SHP77 (cell line): Measurements from ENCODE around the gene CYBB.

Experiments
- DNase-seq, 2 experiments: peaks; one replicate each; lab custom pipeline; 2025; lab: John Stamatoyannopoulos, UW

Gene CYBB

DNA sequence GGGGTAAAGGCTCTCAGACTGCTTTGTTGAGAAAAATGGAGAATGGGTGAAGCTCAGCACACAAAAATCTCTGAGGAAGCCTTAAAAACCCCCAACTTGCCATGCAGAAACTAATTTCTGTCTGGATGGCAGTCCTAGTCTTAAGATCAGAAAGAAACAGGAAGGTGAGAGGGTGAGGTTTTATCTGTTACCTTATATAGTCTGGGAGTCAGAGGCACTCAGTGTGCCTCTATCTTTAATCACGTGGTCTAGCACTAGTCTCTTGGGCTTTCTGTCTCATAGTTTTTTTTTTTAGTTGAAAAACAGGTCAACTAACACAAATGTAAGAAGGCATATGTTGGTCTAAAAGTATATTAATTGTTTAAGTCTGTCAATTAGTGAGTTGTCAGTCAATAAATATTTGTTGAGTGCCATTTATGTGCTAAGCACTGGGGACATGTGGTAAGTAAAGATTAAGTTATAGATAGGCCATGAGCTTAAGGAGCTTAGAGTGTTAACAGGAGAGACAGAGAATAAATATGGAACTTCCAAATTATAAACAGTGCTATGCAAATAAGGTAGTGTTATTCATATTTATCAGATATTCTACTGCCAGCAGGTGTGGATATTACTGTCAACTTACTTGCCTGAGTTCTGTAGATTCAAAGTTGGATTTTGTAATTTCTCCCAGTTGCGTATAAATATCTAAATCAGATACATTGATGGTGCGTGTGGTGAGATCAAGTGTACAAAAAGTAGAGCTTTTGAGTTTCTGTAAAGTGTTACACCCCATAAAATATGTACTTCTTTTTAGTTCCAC, 7.0 kb downstream of the CYBB start:
- no peak for DNase-seq

DNA sequence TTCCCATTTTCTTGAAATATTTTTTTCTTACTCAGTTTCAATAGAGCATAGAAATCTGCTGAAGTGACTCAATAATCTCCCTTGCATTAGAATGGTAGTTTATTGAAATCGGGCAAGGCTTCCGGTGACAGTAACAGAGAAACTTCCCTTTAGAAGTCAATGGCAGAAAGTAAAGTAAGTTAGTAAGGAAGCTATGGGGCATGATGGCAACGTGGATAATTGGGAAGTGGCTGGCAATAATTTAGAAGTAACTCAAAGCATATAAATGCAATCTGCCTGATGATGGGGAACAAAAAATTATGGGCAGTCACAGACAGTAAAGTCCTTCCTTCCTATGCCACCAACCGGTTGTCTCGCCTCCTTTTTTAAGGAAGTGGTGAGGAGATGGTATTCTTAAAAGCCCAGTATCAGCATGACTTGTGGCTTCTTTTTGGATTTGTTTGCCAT, 7.6 kb downstream of the CYBB start:
- DNase-seq, result no peak

DNA sequence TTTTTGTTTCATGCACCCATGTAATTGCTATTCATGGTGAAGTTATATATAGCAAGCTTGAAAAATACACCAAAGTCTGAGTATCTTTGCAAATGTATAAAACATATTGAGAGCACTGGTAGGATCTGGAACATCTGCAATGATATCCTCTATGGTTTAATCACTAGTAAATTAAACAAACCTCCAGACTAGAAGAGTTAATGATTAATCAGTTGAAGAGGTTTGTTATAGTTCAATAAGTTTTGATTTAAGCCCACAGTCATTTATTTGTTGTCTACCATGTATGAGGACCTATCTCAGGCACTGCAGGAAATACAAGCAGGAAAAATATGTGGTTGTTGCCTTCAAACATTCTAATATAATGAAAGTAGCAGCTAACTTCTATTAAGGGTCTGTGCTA, 16.5 kb downstream of the CYBB start:
- DNase-seq, result no peak

DNA sequence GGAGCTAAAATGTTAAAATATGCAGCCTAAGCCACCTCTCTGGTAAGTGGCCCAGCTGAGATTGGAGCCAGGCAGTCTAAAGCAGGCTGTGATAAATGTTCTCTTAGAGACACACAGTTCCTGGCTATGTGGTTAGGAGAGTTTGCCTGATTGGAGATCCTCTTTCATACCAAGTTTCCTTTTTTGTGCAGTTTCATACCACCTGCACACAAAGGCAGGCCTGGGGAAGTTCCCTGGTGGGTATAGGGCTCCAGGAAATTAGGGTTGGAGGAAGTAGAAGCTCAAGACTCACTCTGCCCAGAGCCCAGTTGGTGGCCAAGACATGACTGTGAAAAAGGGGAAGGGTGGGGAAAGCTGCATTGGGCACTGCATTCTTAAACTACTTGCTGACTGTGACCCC, 16.9 kb downstream of the CYBB start:
- no peak for DNase-seq

DNA sequence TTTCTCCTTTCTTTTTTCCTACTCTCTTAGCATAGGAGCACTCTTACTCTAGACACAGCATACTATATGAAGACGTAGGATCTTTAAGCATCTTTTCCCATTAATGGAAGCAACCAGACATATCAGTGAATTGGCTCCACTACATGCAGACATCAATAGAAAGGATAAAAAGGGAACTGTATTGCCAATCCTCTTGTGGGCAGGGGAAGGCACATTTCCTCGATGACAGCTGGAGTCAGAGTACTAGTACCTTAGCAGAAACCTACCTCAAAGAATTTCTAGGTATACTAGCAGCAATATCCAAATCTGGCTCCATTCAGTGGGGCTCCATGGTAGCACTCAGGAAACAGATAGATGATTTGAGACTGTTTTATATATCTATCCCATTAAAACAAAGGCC, 20.1 kb downstream of the CYBB start:
- DNase-seq, result no peak

DNA sequence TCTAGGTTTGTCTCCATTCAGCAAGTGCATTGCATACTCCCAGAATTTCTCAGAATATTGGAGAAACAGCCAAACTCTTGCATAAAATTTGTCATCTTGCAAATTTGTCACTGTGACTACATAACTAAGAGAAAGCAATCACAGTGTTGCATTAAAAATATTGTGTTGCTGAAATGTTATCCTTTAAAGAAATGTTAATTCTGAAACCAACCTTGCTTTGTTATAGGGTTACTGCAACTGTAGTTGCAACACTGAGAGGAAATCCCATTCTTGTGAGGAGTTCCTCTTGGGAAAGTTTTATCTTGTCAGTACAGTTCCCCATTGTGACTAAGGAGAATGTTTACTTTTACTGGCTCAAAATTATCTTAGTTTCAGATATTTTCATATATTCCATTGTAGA, 20.9 kb downstream of the CYBB start:
- DNase-seq, result no peak

DNA sequence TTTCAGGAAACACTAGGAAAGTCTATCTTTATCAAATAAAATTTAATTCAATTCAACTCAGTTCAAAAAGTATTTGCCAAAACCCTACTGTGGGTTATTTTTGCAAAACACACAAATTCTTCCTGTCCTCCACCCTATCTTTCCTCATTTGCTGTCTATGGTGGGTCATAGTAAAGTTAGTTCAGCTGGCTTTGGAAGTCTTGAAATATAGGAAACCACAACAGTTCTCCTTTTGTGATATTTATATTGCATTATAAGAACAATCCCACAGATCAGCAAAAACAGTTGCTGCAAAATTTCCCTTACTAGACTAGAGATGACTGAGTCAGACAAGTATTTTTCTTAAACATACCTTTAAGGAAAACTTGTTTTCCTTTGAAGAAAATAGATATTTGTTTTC, 22.2 kb downstream of the CYBB start:
- no peak for DNase-seq

DNA sequence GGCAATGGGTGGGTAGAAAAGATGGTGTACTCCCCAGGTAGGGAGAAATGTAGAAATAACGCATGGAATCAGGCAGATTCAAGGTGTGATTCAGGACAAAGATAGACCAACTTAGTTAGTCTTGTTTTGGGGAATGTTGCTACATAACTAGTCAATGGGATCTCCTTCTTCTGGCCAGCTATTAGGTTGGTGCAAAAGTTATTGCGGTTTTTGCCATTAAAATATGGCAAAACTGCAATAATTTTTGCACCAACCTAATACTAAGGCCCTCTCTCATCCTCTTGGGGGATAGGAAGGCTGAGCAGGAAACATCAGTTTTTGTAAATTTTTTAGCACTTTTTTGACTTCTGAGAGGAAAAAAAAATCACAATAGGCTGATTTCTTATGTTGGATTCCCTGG, 23.2 kb downstream of the CYBB start:
- no peak for DNase-seq

DNA sequence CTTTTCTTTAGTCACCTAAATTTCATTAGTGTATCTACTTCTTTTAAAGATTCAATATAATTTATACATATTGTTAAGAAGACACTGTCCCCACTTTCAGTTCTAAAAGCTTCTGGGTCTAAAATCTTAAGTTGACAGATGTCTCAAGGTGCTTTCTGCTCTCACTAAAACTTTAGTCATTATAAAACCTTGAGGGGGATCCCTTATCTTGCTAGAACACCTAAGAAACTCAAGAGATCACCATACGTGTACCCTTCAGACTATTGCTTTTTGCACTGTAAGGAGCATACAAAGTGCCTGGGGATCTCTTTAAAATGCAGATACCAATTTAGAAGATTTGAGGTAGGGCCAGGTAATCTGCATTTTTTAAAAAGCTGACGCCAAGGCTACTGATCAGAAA, 30.1 kb downstream of the CYBB start:
- DNase-seq, result no peak

DNA sequence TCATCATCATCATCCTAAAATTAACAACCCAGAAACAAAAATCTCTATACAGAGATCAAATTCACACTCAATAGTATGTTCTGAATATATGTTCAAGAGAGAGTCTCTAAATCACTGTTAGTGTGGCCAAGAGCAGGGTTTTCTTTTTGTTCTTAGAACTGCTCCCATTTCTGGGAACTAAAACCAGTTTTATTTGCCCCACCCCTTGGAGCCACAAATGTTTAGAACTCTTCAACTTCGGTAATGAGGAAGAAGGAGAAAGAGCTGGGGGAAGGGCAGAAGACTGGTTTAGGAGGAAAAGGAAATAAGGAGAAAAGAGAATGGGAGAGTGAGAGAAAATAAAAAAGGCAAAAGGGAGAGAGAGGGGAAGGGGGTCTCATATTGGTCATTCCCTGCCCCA, 32.3 kb downstream of the CYBB start:
- DNase-seq, result no peak

DNA sequence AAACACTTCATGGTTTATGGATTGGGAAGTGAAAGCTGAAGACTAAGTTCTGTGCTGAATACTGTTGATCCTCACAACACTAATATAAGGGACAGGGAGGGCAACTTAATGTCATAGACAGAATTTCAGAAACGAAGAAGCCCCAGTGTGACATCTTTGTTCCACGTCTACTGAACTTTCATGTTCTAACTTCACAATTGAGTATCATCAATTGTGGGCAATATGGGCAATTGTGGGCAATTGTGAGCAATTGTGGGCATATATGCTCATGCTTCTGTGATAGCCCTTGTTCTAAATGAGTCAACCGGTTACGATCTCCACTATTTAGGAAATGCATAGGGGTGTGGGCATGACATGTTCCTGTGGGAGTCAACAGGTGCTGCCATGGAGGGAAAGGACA, 33.7 kb downstream of the CYBB start:
- no peak for DNase-seq

DNA sequence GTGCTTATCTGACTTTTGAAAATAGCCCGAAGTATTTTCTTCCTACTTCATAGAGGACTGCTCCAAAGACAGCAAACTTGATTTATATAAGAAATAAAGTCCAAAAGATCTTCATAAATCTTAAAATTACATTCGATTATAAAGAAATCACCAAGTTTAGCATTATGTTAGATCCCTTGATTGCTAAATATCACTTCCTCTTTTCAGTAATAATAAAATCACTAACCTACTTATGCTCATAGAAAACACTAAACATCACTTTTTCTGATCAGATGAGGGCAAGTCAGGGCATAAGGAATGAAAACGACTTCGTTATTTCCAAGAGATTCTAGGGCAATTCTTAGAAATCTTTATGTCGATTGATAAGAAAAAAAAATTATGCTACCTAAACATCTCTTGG, 35.5 kb downstream of the CYBB start:
- DNase-seq, result no peak

DNA sequence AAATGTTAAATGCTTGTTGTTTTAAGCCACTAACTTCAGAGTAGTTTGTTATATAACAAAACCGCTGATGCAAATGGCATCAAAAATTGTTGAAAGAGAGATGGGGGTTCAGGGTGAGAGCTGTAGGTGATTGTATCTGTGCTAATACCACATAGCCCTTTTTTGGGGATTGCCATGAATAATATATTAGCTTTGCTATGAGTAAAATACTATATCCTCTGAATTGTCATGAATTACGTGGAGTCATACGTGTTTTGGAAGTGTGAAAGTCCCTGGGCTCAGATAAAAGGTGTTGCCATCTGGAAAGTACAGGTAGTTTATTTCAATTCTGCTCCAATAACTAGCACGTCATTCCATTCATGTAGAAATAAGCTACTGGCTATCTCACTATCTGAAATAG, 36.9 kb downstream of the CYBB start:
- no peak for DNase-seq

DNA sequence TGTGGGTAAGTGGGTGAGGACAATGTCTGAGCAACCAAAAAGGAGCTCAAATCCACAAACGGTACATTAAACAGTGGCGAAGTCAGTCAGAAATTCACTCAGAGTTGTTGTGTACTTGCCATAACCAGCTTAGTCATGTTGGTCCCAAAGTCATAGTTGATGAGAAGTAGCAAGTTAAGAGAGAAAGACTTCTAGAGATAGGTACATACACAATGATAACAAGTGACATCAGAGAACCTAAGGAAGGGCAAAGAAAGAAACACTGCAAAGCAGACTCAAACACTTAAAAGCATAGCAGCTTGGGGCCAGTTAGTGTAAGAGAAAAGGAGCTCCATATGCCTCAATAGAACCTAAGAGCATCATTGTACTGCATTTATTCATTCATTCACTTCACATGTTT, 37.3 kb downstream of the CYBB start:
- no peak for DNase-seq

DNA sequence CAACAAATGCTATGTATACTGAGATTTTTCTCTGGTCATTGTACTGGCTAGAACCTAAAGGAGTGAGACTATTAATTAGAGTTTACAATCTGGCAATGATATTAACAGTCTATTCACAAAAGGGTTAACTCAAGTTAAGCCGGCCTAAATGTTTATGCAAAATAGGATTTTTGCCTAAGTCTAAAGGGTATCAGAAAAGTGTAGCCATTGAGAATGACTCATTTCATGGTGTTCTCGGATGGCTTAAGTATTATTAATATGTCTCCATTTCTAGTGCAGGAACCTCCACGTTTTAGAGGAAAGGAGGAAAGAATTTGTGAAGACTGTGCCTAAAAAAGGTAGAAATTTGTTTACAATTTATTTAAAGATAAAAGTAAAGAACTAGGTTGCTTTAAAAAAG, 37.7 kb downstream of the CYBB start:
- DNase-seq, result no peak

DNA sequence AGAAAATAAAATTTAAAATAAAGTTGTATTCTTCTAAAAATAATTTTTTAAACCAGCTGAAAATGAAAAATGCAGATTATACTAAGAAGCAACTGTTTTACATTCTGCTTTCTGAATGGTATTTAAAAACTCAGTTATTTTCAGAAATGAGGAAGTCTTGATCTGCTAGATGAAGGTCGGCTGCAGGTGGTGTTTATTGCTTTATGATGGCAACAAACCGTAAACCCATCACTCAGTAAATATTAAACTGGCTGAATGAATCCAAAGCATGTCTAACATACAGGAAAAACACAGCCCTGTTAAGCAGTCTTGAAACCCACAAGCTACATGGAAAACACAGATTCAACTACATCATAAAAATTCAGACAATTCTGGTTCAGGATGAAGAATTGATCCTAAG, 38.2 kb downstream of the CYBB start:
- no peak for DNase-seq

DNA sequence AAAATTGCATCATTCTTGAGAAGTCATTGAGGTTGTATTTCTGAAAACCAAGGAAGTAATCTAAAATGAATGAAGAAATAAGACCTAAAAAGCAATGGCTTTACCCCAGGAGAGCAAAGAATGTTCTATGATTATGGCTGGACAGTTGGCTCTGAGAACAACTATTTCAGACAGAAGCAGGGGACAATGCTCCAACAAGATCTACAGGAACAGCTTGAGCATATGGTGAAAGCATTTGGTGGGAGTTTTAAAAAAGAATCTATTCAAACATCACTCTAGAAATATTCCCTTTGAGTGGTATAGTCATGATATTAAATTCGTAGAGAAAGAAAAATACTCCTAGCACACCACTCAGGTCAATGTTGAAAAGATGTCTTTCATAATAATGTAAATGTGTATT, 40.8 kb downstream of the CYBB start:
- no peak for DNase-seq

DNA sequence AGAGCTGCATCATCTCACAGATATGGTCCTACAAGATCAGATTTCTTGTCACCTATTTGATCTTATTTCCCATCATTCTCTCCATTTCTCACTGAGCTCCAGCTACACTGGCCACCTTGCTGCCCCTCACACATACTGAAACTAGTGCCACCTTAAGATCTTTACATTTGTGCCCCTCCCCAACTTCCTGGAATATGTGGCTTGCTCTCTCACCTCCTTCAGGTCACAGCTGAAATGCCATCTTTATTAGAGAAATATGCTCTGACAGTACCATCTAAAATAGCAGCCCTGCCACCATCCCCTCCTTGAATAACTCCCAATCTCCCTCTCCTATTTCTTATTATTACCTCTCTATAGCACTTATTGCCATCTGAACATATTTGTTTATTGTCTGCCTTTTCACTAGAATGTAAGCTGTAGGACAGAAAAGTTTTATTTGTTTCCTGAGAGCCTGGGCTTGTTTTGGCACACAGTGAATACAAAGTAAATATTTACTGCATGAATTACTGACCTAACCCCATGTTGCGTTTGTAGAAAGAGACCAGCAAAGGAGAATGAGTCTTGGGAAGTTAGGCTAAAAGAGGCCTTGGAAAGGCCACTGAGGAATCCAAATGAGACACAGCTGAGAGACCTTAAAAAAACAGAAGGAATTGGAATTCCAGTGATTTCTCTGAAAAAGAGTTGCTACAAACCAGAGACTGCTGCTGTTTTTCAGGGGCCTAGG, 44.8 kb downstream of the CYBB start:
- no peak for DNase-seq

DNA sequence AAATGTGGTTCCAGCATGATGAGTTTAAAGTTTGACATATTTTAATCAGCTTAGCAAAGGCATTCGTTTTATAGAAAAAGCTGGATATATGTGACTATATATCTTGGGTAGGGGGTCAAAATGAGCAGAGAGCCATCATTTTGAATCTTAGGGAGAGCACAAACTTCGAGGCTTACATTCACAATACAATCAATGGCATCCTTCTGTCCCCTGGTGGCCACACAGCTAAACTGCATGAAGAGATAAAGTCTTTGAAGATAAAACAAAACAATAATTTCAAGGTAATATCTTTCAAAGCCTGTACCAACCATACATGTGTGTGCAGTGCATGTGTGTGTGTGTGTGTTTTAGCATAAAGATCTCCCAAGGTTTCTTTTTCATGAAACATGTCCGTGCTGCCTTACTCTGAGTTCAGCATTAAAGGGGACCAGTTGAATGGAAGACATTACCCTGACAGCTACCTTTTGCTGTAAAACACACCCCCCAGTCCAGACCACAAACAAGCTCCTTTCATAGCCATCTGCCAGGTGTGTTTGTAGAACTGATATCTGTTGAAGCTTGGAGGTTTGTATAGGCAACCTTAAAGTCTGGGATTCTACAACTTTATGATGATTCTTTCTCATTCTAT, 45.5 kb downstream of the CYBB start:
- DNase-seq, result peak in 1 of 2 experiments; percentile 12

DNA sequence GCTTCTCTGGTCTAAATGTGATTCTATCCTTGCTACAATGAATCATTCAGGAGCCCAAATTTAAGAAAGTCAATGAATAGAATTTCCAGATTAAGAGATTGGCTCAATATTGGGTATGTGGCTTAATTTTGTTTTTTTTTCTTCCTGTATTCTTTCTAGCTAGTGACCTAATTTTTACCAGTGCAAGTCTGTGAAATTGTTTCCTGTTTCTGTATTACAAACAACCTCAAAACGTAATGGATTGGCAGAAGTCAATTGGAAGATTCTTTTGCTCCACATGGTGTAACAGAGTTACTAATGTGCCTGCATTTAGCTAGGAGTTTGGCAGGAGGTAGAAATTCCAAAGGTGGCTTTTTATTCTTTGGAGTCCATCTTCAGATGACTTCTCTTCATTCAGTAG, 49.9 kb downstream of the CYBB start:
- no peak for DNase-seq

DNA sequence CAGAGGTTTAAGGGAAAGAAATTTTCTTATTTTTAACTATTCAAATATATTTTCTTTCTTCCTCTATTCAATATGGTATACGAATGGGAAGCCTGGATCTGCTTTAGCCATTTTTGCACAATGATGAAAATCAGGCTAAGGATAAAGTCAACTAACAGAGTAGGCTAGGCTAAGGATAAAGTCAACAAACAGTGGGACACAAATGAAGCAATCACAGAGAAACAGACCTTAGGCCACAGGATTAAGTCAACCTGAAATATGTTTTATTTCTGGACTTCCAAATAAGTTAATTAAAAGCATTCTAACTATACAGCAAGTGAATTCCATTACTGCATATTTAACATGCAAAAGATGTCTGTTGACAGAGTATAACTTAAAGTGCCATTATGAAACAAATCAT, 50.5 kb downstream of the CYBB start:
- DNase-seq, result no peak

DNA sequence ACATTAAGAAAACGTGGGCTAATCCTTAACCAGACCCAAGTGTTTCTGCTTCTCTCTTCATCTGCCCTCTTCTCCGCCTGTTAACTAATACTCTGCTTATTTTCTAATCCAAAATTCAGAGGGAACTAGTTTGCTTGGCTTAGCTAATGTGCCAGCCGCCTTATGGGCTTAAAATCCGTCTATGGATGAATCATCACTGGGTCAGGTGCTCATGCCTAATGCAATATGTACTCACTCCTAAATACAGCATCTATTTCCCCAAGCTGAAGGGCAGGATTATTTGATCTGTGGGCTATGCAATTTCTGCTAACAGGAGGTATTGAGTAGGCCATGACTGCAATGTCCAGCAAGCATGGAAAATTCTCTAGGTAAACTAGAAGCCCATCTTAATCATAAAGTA, 55.1 kb downstream of the CYBB start:
- no peak for DNase-seq

DNA sequence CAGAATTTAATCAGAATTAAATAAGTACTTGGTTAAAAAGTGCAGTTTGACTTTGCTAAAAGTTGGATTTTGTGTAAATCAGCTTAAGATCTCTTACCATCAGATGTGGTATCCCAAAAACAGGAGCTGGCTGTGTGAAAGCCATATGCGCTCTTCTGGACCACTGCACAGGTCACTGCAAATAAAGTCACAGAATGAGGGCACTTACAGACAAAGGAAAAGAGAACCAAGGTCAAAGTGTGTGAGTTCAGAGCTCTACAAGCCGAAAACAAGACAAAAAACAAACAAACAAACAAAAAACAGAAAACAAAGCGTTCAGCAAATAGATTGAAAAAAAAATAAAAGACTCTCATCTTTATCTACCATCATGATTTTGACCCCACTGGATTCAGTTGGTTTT, 61.1 kb downstream of the CYBB start:
- no peak for DNase-seq
